Testis (tissue), 3 donors: ENCODE data around the gene GRIP2. TPM values are rescaled to one million over a fixed set of nuclear protein-coding genes. Genes with fewer than 3 reads are reported as not detected.

Source experiments
- DNase-seq: peaks from one replicate; pipeline ENCODE4 v3.0.0-alpha.2; 2019
- H3K27ac ChIP-seq, 2 donors: fragments of 200-600 bp; sonication (generic); one replicate each; pipeline ENCODE4 v1.5.1; 2019
- H3K27me3 ChIP-seq: fragments of 200-600 bp; sonication (generic); one replicate; pipeline ENCODE4 v1.5.1; 2019
- H3K36me3 ChIP-seq: fragments of 200-600 bp; sonication (generic); one replicate; pipeline ENCODE4 v1.5.1; 2017; ENCODE audit warnings: low read depth; ENCODE audit errors: missing control alignments
- H3K4me1 ChIP-seq: fragments of 200-600 bp; sonication (generic); one replicate; pipeline ENCODE4 v1.5.1; 2019
- H3K4me3 ChIP-seq, 2 donors: fragments of 200-600 bp; sonication (generic); one replicate each; pipeline ENCODE4 v1.5.1; 2017 to 2019
- H3K9me3 ChIP-seq: fragments of 200-600 bp; sonication (generic); one replicate; pipeline ENCODE4 v1.5.1; 2017
- POLR2A ChIP-seq: fragments of 450-650 bp; IDR thresholded peaks from one replicate; pipeline ENCODE4 v1.6.1; 2017; ENCODE audit warnings: antibody characterized with exemption, mild to moderate bottlenecking, moderate library complexity
- WGBS, 2 donors: methylation state at CpG; one replicate each; pipeline ENCODE4 v1.1.5; 2018; 5-methylcytosine and 5-hydroxymethylcytosine counted together
- intact Hi-C: fragments of 100-400 bp; cut with DNase I; formaldehyde crosslinking; loops from one replicate; pipeline ENCODE4 v1.15.1; 2023; ENCODE audit warnings: low total_unique reads
- polyA plus RNA-seq: library from polyadenylated mRNA; stranded (reverse); fragments of 350-450 nt; fragmentation: Illumina TruSeq; extraction: RNeasy Lipid Tissue Mini Kit (QIAGEN cat#74804); gene quantifications from one replicate; pipeline ENCODE4 v1.2.3, GENCODE V29; 2014; ENCODE audit warnings: low read depth, low replicate concordance; ENCODE audit not compliant: insufficient read depth
- total RNA-seq, 2 donors: library from RNA; depleted of rRNA; stranded (reverse); fragments of >200 nt; gene quantifications; one replicate each; pipeline ENCODE4 v1.2.3, GENCODE V29; 2016
- TF ChIP-seq, protein P1 (sequence below), 3 experiments: fragments of 450-650 bp in 2 of 3; fragments of 200-600 bp in 1 of 3; sonication (generic) in 1 of 3; IDR thresholded peaks; one replicate each; pipeline ENCODE4 v1.5.1; 2016 to 2019; ENCODE audit warnings: antibody characterized with exemption in 3 of 3, mild to moderate bottlenecking in 2 of 3, moderate library complexity in 1 of 3

The GRIP2 gene
- total and polyA plus RNA-seq, 3 donors from 2014 or later = 2.4 to 3.2 (median 2.7) TPM

DNA sequence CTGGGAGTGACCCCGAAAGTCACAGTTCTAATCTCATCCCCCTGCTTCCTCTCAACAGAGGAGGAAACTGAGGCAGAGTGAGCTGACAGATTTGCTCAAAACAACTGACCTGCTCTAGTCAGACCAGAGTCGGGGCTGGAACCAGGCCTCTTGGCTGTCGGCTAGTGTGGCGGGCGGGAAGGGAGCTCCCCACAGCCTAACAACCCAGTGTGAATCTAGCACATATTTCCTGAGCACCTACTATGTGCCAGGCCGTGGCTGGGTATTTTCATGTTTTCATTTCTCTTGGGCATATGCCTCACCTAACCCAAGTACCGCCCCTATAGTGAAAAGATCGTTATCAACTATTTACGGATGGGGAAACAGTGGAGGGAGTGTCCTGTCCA lies 27.2 kb downstream of the GRIP2 start:
- H3K9me3 ChIP-seq = no peaks in the 10 kb centered on the region
- no peak overlapping the region for H3K4me3 ChIP-seq
- no peaks in the 10 kb centered on the region for H3K27me3 ChIP-seq
- no peak for DNase-seq
- H3K36me3 ChIP-seq = no peaks in the 10 kb centered on the region
- TF ChIP-seq, protein P1, sequence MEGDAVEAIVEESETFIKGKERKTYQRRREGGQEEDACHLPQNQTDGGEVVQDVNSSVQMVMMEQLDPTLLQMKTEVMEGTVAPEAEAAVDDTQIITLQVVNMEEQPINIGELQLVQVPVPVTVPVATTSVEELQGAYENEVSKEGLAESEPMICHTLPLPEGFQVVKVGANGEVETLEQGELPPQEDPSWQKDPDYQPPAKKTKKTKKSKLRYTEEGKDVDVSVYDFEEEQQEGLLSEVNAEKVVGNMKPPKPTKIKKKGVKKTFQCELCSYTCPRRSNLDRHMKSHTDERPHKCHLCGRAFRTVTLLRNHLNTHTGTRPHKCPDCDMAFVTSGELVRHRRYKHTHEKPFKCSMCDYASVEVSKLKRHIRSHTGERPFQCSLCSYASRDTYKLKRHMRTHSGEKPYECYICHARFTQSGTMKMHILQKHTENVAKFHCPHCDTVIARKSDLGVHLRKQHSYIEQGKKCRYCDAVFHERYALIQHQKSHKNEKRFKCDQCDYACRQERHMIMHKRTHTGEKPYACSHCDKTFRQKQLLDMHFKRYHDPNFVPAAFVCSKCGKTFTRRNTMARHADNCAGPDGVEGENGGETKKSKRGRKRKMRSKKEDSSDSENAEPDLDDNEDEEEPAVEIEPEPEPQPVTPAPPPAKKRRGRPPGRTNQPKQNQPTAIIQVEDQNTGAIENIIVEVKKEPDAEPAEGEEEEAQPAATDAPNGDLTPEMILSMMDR (IDR thresholded peaks at IDR 0.05) = no peak
- TF ChIP-seq POLR2A = no peak
- WGBS, 2 donors = 78 to 80% methylated on average over 7 to 9 of the region's 9 CpGs
- intact Hi-C loops = loop anchor here (5.0 kb wide), 1 partner anchor 34 kb away; no protein-coding TSS in a partner anchor
- no peak overlapping the region for H3K27ac ChIP-seq
- H3K4me1 ChIP-seq = peaks cover 4% of the 10 kb centered on the region

GRCh38 chr3:14512281-14512941 lies 27.7 kb downstream of the GRIP2 start:
- Histone ChIP-seq H3K36me3 (no peaks in the 10 kb centered on the region), H3K9me3 (no peaks in the 10 kb centered on the region), H3K4me1 (peaks cover 4% of the 10 kb centered on the region), H3K27me3 (no peaks in the 10 kb centered on the region), H3K27ac (no peak overlapping the region), H3K4me3 (no peak overlapping the region)
- TF ChIP-seq POLR2A = no peak
- TF ChIP-seq, protein P1 (IDR thresholded peaks at IDR 0.05) = no peak
- 87 to 88% methylated on average over 19 of the region's 19 CpGs for WGBS, 2 donors
- no peak for DNase-seq
- intact Hi-C loops = loop anchor here (5.0 kb wide), 1 partner anchor 35 kb away; no protein-coding TSS in a partner anchor

GRCh38 chr3:14511623-14512280 lies 28.4 kb downstream of the GRIP2 start:
- Histone ChIP-seq H3K36me3 (no peaks in the 10 kb centered on the region), H3K9me3 (no peaks in the 10 kb centered on the region), H3K27me3 (no peaks in the 10 kb centered on the region), H3K4me1 (peaks cover 4% of the 10 kb centered on the region), H3K4me3 (no peak overlapping the region), H3K27ac (no peak overlapping the region)
- DNase-seq = no peak
- intact Hi-C loops = loop anchor here (5.0 kb wide), 1 partner anchor 36 kb away; no protein-coding TSS in a partner anchor
- 76 to 83% methylated on average over 12 of the region's 12 CpGs for WGBS, 2 donors
- no peak for TF ChIP-seq POLR2A
- TF ChIP-seq, protein P1 (IDR thresholded peaks at IDR 0.05) = no peak

GRCh38 chr3:14510838-14511622 lies 29.1 kb downstream of the GRIP2 start:
- intact Hi-C loops = loop anchor here (5.0 kb wide), 1 partner anchor 36 kb away; no protein-coding TSS in a partner anchor
- no peak for DNase-seq
- Histone ChIP-seq H3K4me3 (no peak overlapping the region), H3K9me3 (no peaks in the 10 kb centered on the region), H3K27ac (no peak overlapping the region), H3K27me3 (no peaks in the 10 kb centered on the region), H3K36me3 (no peaks in the 10 kb centered on the region), H3K4me1 (peaks cover 4% of the 10 kb centered on the region)
- TF ChIP-seq, protein P1 (IDR thresholded peaks at IDR 0.05) = no peak
- no peak for TF ChIP-seq POLR2A
- WGBS, 2 donors = 88 to 91% methylated on average over 19 to 23 of the region's 23 CpGs
